H1 (cell line): ENCODE results near the gene SLC9A2. TPM values are rescaled to one million over a fixed set of nuclear protein-coding genes. Genes with fewer than 3 reads are reported as not detected.

ENCODE experiments used
- CTCF ChIA-PET: fragments of 300-600 bp; sonication (Branson Sonifier 250); formaldehyde crosslinking; loops from one replicate; lab custom pipeline; 2021; ENCODE audit not compliant: partially characterized antibody; lab: Charles Lee
- POLR2A ChIA-PET: fragments of 300-600 bp; sonication (Branson Sonifier 250); formaldehyde crosslinking; loops from one replicate; lab custom pipeline; 2021; ENCODE audit warnings: inconsistent platforms; ENCODE audit not compliant: partially characterized antibody; lab: Charles Lee
- DNase-seq, 2 experiments: peaks; one replicate each; pipeline versions ENCODE4 v3.0.0 to v3.0.0-alpha.2; 2010 to 2022; ENCODE audit warnings: low spot score in 2 of 2, low read depth in 1 of 2, mixed read lengths in 1 of 2
- FAIRE-seq: peaks from 2 replicates; lab custom pipeline; 2011; peaks lifted over from hg19 to GRCh38; lab: Jason Lieb, UNC
- H2AFZ ChIP-seq: 2 replicates; pipeline ENCODE4 v1.8.1; 2012; ENCODE audit warnings: low read length, inconsistent platforms
- H2AK5ac ChIP-seq: 2 replicates; pipeline ENCODE4 v1.6.1; 2013; ENCODE audit warnings: low read depth, low read length
- H2BK120ac ChIP-seq: replicated peaks from 2 replicates; pipeline ENCODE3; 2013; ENCODE audit warnings: low read depth, low read length, inconsistent platforms
- H2BK12ac ChIP-seq: 2 replicates; pipeline ENCODE4 v1.6.1; 2013; ENCODE audit warnings: low read depth, low read length
- H2BK15ac ChIP-seq: 2 replicates; pipeline ENCODE4 v1.6.1; 2013; ENCODE audit warnings: low read length
- H2BK20ac ChIP-seq: 2 replicates; pipeline ENCODE4 v1.6.1; 2013; ENCODE audit warnings: low read length
- H2BK5ac ChIP-seq: 2 replicates; pipeline ENCODE4 v1.6.1; 2013; ENCODE audit warnings: low read depth, low read length
- H3K14ac ChIP-seq: 2 replicates; pipeline ENCODE4 v1.6.1; 2013; ENCODE audit warnings: inconsistent platforms; ENCODE audit not compliant: insufficient read length
- H3K18ac ChIP-seq: 2 replicates; pipeline ENCODE4 v1.6.1; 2013; ENCODE audit warnings: low read length; ENCODE audit errors: extremely low read depth
- H3K23ac ChIP-seq: 2 replicates; pipeline ENCODE4 v1.6.1; 2013; ENCODE audit warnings: inconsistent platforms; ENCODE audit not compliant: insufficient read length
- H3K23me2 ChIP-seq: 2 replicates; pipeline ENCODE4 v1.6.1; 2013; ENCODE audit warnings: low read depth, low read length
- H3K27ac ChIP-seq: 2 replicates; pipeline ENCODE4 v1.6.1; 2011; ENCODE audit warnings: low read depth, low read length, inconsistent platforms
- H3K27me3 ChIP-seq, 4 experiments: replicated peaks in 1 of 4; 1 replicate in 1 of 4; 2 replicates in 3 of 4; pipeline versions ENCODE4 v1.6.1 to v1.8.1; 2011 to 2013; ENCODE audit warnings: low read length in 3 of 4, mild to moderate bottlenecking in 3 of 4, inconsistent platforms in 2 of 4, mixed read lengths in 2 of 4, moderate library complexity in 1 of 4; ENCODE audit not compliant: control insufficient read depth in 3 of 4, insufficient read depth in 3 of 4; ENCODE audit errors: extremely low read depth in 1 of 4
- H3K36me3 ChIP-seq, 4 experiments: 2 replicates each; pipeline versions ENCODE4 v1.6.1 to v1.8.1; 2011 to 2013; ENCODE audit warnings: mild to moderate bottlenecking in 4 of 4, low read length in 3 of 4, moderate library complexity in 2 of 4, control low read depth in 1 of 4, inconsistent platforms in 1 of 4; ENCODE audit not compliant: insufficient read depth in 4 of 4, control insufficient read depth in 2 of 4
- H3K4ac ChIP-seq: replicated peaks from 2 replicates; pipeline ENCODE3; 2013; ENCODE audit warnings: low read length, low read depth, mixed read lengths, inconsistent platforms; ENCODE audit not compliant: insufficient read length
- H3K4me1 ChIP-seq, 4 experiments: replicated peaks in 1 of 4; 1 replicate in 1 of 4; 2 replicates in 3 of 4; pipeline versions ENCODE4 v1.6.1 to v1.8.1; 2011 to 2013; ENCODE audit warnings: low read length in 3 of 4, inconsistent platforms in 2 of 4, mixed read lengths in 1 of 4; ENCODE audit not compliant: insufficient read depth in 4 of 4, control insufficient read depth in 3 of 4
- H3K4me2 ChIP-seq, 2 experiments: 2 replicates each; pipeline versions ENCODE4 v1.6.1 to v1.8.1; 2011 to 2013; ENCODE audit warnings: low read depth in 2 of 2, low read length in 2 of 2, control low read depth in 1 of 2, inconsistent platforms in 1 of 2, mild to moderate bottlenecking in 1 of 2; ENCODE audit not compliant: insufficient read depth in 1 of 2
- H3K4me3 ChIP-seq, 4 experiments: fragments of 200-600, 300-600 bp in 1 of 4; sonication (generic), shearing (Covaris generic), sonication (Bioruptor Twin) in 1 of 4; 2 replicates each; pipeline versions ENCODE4 v1.5.1 to v1.8.1; 2011 to 2016; ENCODE audit warnings: low read length in 4 of 4, low read depth in 3 of 4, control low read depth in 2 of 4, inconsistent platforms in 2 of 4, mild to moderate bottlenecking in 2 of 4, mixed read lengths in 1 of 4, moderate library complexity in 1 of 4; ENCODE audit not compliant: insufficient read depth in 2 of 4; ENCODE audit errors: extremely low read depth in 1 of 4
- H3K56ac ChIP-seq: replicated peaks from 2 replicates; pipeline ENCODE3; 2013; ENCODE audit warnings: low read depth, mild to moderate bottlenecking, mixed read lengths, low read length, inconsistent platforms; ENCODE audit not compliant: insufficient read length
- H3K79me1 ChIP-seq: 2 replicates; pipeline ENCODE4 v1.6.1; 2013; ENCODE audit warnings: low read depth, low read length, control low read depth
- H3K79me2 ChIP-seq, 2 experiments: 2 replicates each; pipeline versions ENCODE4 v1.6.1 to v1.8.1; 2012 to 2013; ENCODE audit warnings: low read length in 2 of 2, mild to moderate bottlenecking in 2 of 2, inconsistent platforms in 1 of 2; ENCODE audit not compliant: insufficient read depth in 2 of 2, control insufficient read depth in 1 of 2
- H3K9ac ChIP-seq, 4 experiments: replicated peaks in 1 of 4; 1 replicate in 1 of 4; 2 replicates in 3 of 4; pipeline versions ENCODE4 v1.6.1 to v1.8.1; 2011 to 2013; ENCODE audit warnings: low read depth in 3 of 4, low read length in 3 of 4, control low read depth in 2 of 4, mild to moderate bottlenecking in 2 of 4, moderate library complexity in 2 of 4, inconsistent platforms in 1 of 4; ENCODE audit errors: extremely low read depth in 1 of 4
- H3K9me3 ChIP-seq, 2 experiments: 2 replicates each; pipeline versions ENCODE4 v1.6.1 to v1.8.1; 2012 to 2013; ENCODE audit warnings: mild to moderate bottlenecking in 2 of 2, moderate library complexity in 2 of 2, control low read depth in 1 of 2, inconsistent platforms in 1 of 2, low read depth in 1 of 2, low read length in 1 of 2, mixed read lengths in 1 of 2; ENCODE audit not compliant: insufficient read depth in 2 of 2
- H4K20me1 ChIP-seq, 2 experiments: replicated peaks in 1 of 2; 2 replicates each; pipeline versions ENCODE3 to v1.8.1; 2011 to 2013; ENCODE audit warnings: inconsistent platforms in 2 of 2, low read length in 2 of 2, mild to moderate bottlenecking in 1 of 2; ENCODE audit not compliant: insufficient read depth in 2 of 2, control insufficient read depth in 1 of 2
- H4K5ac ChIP-seq: 2 replicates; pipeline ENCODE4 v1.6.1; 2013; ENCODE audit warnings: low read length, low read depth, mixed read lengths, inconsistent platforms; ENCODE audit not compliant: insufficient read length
- H4K8ac ChIP-seq: 2 replicates; pipeline ENCODE4 v1.8.0; 2013; ENCODE audit warnings: mild to moderate bottlenecking, moderate library complexity, low read length, inconsistent platforms; ENCODE audit not compliant: insufficient read depth; ENCODE audit errors: extremely low read depth
- H4K91ac ChIP-seq: replicated peaks from 2 replicates; pipeline ENCODE3; 2013; ENCODE audit warnings: low read length, mixed read lengths, inconsistent platforms; ENCODE audit not compliant: insufficient read length
- BRCA1 ChIP-seq: IDR thresholded peaks from 2 replicates; pipeline ENCODE4 v1.6.1; 2012; ENCODE audit warnings: low read depth, low read length, improper control_type of control experiment
- CTBP2 ChIP-seq: IDR thresholded peaks from 2 replicates; pipeline ENCODE4 v1.7.0; 2011; ENCODE audit warnings: borderline replicate concordance, mild to moderate bottlenecking, moderate library complexity, mixed read lengths, low read length; ENCODE audit not compliant: insufficient read depth, insufficient read length
- EZH2 ChIP-seq: fragments of 200-600 bp; sonication (generic); IDR thresholded peaks from 2 replicates; pipeline ENCODE4 v1.7.1; 2012; ENCODE audit warnings: low read depth, mild to moderate bottlenecking, moderate library complexity, low read length, inconsistent platforms; ENCODE audit not compliant: severe bottlenecking
- JUN ChIP-seq: IDR thresholded peaks from 2 replicates; pipeline ENCODE4 v1.6.1; 2011; ENCODE audit warnings: low read depth, mild to moderate bottlenecking, improper control_type of control experiment, low read length
- NRF1 ChIP-seq: IDR thresholded peaks from 2 replicates; pipeline ENCODE4 v1.6.1; 2011; ENCODE audit warnings: mild to moderate bottlenecking, low read depth, low read length, improper control_type of control experiment
- POLR2A ChIP-seq, 2 experiments: IDR thresholded peaks; 1 replicate in 1 of 2; 2 replicates in 1 of 2; pipeline ENCODE4 v1.6.1; 2011; ENCODE audit warnings: low read depth in 2 of 2, low read length in 2 of 2, mild to moderate bottlenecking in 2 of 2; ENCODE audit errors: control extremely low read depth in 1 of 2
- SAP30 ChIP-seq: fragments of 300-600 bp; sonication (generic); IDR thresholded peaks from 2 replicates; pipeline ENCODE4 v1.7.1; 2012; ENCODE audit warnings: low read length, moderate library complexity, mild to moderate bottlenecking, inconsistent platforms; ENCODE audit not compliant: insufficient read depth, insufficient replicate concordance
- SP1 ChIP-seq: IDR thresholded peaks from 2 replicates; pipeline ENCODE4 v1.6.1; 2011; ENCODE audit warnings: low read depth, low read length
- YY1 ChIP-seq: IDR thresholded peaks from 2 replicates; pipeline ENCODE4 v1.6.1; 2011; ENCODE audit warnings: low read depth, mild to moderate bottlenecking, low read length
- WGBS, 2 experiments: shearing (Covaris generic) in 1 of 2; methylation state at CpG; one replicate each; pipeline versions ENCODE4 v1.1.6 to v1.1.7; 2013 to 2015; ENCODE audit warnings: low lambda C conversion rate in 2 of 2, mixed read lengths in 2 of 2, inconsistent platforms in 1 of 2, low coverage in 1 of 2, missing lambda C conversion rate in 1 of 2; ENCODE audit not compliant: insufficient replicate concordance in 2 of 2, insufficient coverage in 1 of 2, insufficient read length in 1 of 2; ENCODE audit errors: extremely low coverage in 1 of 2, missing lambda C conversion rate in 1 of 2; 5-methylcytosine and 5-hydroxymethylcytosine counted together
- polyA plus RNA-seq, 7 experiments: library from polyadenylated mRNA; depleted of rRNA in 3 of 7; stranded (reverse) in 5 of 7; unstranded in 2 of 7; fragments of >200 nt in 5 of 7; fragments of 200-250 nt in 2 of 7; gene quantifications; 1 replicate in 5 of 7; 2 replicates in 1 of 7; 4 replicates in 1 of 7; pipeline versions ENCODE4 v1.2.1 to v1.2.3, GENCODE V29; 2011 to 2013; ENCODE audit warnings: missing spikeins in 2 of 7, mixed read lengths in 2 of 7
- total RNA-seq: library from RNA; stranded (reverse); fragmentation: NEBNext Ultra II Directional; extraction: Animal tissue kit (Norgen Biotek cat#: 25700); gene quantifications from 2 replicates; pipeline ENCODE4 v1.2.1, GENCODE V29; 2021
- TF ChIP-seq, protein P1 (sequence below), 3 experiments: IDR thresholded peaks; 1 replicate in 2 of 3; 2 replicates in 1 of 3; pipeline versions ENCODE4 v1.5.1 to v1.6.1; 2011; ENCODE audit warnings: low read length in 3 of 3, mild to moderate bottlenecking in 3 of 3, inconsistent platforms in 2 of 3, low read depth in 1 of 3, moderate library complexity in 1 of 3; ENCODE audit not compliant: insufficient read depth in 1 of 3; ENCODE audit errors: control extremely low read depth in 1 of 3

Gene SLC9A2
- total and polyA plus RNA-seq, 2 of the 8 experiments (the other 6 are each of a cell fraction or from before 2014, with no cell fraction given) = 0.06 to 0.13 TPM

DNA sequence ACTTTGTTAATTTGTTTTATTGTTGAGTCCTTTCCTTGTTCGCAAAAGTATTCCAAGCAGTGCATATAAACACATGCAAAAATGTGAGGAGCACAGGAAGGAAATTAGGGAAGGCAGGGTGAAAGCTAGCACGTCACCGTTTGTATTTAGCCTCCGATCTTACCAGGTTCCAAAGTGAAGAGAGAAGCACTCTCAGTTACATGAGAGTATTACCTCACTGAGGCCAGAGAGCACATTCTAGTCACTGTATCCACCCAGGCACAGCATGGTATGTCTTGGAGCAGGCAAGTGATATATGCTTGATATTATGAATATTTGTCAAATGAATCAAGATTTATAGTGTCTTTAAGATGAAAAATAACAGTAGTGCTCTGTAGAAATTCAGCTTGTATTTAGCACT is 135.9 kb downstream of the SLC9A2 start:
- TF ChIP-seq JUN = no peak
- TF ChIP-seq EZH2 = no peak
- no peak for TF ChIP-seq SP1
- no peak for TF ChIP-seq YY1
- no peak for TF ChIP-seq SAP30
- TF ChIP-seq NRF1 = no peak
- TF ChIP-seq BRCA1 = no peak
- TF ChIP-seq POLR2A (IDR thresholded peaks at IDR 0.05; ENCODE audit: control extremely low read depth in 1 of 2, low read depth in 2 of 2, low read length in 2 of 2) = no peak
- no peak for TF ChIP-seq CTBP2
- TF ChIP-seq, protein P1, sequence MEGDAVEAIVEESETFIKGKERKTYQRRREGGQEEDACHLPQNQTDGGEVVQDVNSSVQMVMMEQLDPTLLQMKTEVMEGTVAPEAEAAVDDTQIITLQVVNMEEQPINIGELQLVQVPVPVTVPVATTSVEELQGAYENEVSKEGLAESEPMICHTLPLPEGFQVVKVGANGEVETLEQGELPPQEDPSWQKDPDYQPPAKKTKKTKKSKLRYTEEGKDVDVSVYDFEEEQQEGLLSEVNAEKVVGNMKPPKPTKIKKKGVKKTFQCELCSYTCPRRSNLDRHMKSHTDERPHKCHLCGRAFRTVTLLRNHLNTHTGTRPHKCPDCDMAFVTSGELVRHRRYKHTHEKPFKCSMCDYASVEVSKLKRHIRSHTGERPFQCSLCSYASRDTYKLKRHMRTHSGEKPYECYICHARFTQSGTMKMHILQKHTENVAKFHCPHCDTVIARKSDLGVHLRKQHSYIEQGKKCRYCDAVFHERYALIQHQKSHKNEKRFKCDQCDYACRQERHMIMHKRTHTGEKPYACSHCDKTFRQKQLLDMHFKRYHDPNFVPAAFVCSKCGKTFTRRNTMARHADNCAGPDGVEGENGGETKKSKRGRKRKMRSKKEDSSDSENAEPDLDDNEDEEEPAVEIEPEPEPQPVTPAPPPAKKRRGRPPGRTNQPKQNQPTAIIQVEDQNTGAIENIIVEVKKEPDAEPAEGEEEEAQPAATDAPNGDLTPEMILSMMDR (IDR thresholded peaks at IDR 0.05; ENCODE audit: control extremely low read depth in 1 of 3, insufficient read depth in 1 of 3, low read depth in 1 of 3, low read length in 3 of 3) = no peak
- no peak overlapping the region for H4K8ac ChIP-seq
- no peak overlapping the region for H3K18ac ChIP-seq
- ChIA-PET CTCF (interaction anchor here (0.9 to 7.5 kb wide), 4 partner anchors 8 to 76 kb away, joined by 3 to 122 read pairs (median 30); partner anchors contain the start of gene TMEM182), POLR2A (no interaction called here)
- H3K4me2 ChIP-seq = 0 out of 4 replicates have a peak overlapping the region, but pooled peaks of 1 of the 2 experiments have one; percentile 18
- H2BK5ac ChIP-seq = no peak overlapping the region
- no peak overlapping the region for H3K27ac ChIP-seq
- H2BK120ac ChIP-seq = no peak overlapping the region
- no peak overlapping the region; the same call in 1 of the 2 replicates for H2AFZ ChIP-seq
- no peak overlapping the region for H3K56ac ChIP-seq
- WGBS, 2 experiments = 77% methylated on average over 4 of the region's 4 CpGs; no CpG with 5 or more reads in 1 of the 2 experiments
- H3K9me3 ChIP-seq = no peaks in the 10 kb centered on the region
- H3K23me2 ChIP-seq = no peaks in the 10 kb centered on the region
- H3K14ac ChIP-seq = no peak overlapping the region
- H2BK12ac ChIP-seq = no peak overlapping the region
- DNase-seq = no peak
- no peak overlapping the region for H3K4me3 ChIP-seq
- no peaks in the 10 kb centered on the region for H4K20me1 ChIP-seq
- H2BK15ac ChIP-seq = peak overlapping the region; percentile 37; the same call in 1 of the 2 replicates
- no peaks in the 10 kb centered on the region for H3K79me1 ChIP-seq
- H2AK5ac ChIP-seq = no peak overlapping the region
- H3K4ac ChIP-seq = no peak overlapping the region
- H3K4me1 ChIP-seq = 0 out of 7 replicates have a peak, but pooled peaks cover 0 to 2% (median 0%) of the 10 kb centered on the region in 4 experiments
- no peak overlapping the region for H3K9ac ChIP-seq
- H2BK20ac ChIP-seq = no peak overlapping the region
- no peak overlapping the region for H4K5ac ChIP-seq
- no peaks in the 10 kb centered on the region for H3K27me3 ChIP-seq
- no peaks in the 10 kb centered on the region for H3K36me3 ChIP-seq
- no peaks in the 10 kb centered on the region for H3K79me2 ChIP-seq
- H4K91ac ChIP-seq = no peak overlapping the region
- no peak overlapping the region for H3K23ac ChIP-seq
- FAIRE-seq = no peak
